OCI-LY3 (cell line): ENCODE results near the gene CKB.
A peak's percentile ranks its signal among the peaks of the same experiment; 100 is the strongest.

Experiments
- H2AFZ ChIP-seq: fragments of 200-600, 300-600 bp; shearing (Covaris generic); 2 replicates; pipeline ENCODE4 v1.6.0; 2014; ENCODE audit warnings: antibody characterized with exemption, low read depth, low read length
- H3K27ac ChIP-seq: fragments of 200-600, 300-600 bp; sonication (generic); 2 replicates; pipeline ENCODE4 v1.5.1; 2014; ENCODE audit warnings: mild to moderate bottlenecking, low read length, moderate library complexity, mixed read lengths
- H3K27me3 ChIP-seq: fragments of 200-600, 300-600 bp; sonication (generic); 2 replicates; pipeline ENCODE4 v1.6.1; 2014; ENCODE audit warnings: low read depth, low read length, mixed read lengths
- H3K36me3 ChIP-seq: fragments of 200-600, 300-600 bp; sonication (generic); replicated peaks from 2 replicates; pipeline ENCODE3; 2014; ENCODE audit warnings: low read depth, low read length, mixed read lengths
- H3K4me1 ChIP-seq: fragments of 300-600, 200-600 bp; sonication (generic); 2 replicates; pipeline ENCODE4 v1.6.1; 2014; ENCODE audit warnings: low read length, mixed read lengths
- H3K4me2 ChIP-seq: fragments of 200-600, 300-600 bp; sonication (generic); 2 replicates; pipeline ENCODE4 v1.6.1; 2014; ENCODE audit warnings: low read length, mixed read lengths
- H3K4me3 ChIP-seq: fragments of 300-600, 200-600 bp; sonication (generic); 2 replicates; pipeline ENCODE4 v1.5.1; 2014; ENCODE audit warnings: antibody characterized with exemption, mild to moderate bottlenecking, low read length, moderate library complexity
- H3K79me2 ChIP-seq: fragments of 300-600, 200-600 bp; shearing (Covaris generic); 2 replicates; pipeline ENCODE4 v1.6.1; 2014; ENCODE audit warnings: mild to moderate bottlenecking, low read length, mixed read lengths
- H3K9ac ChIP-seq: fragments of 300-600, 200-600 bp; shearing (Covaris generic); 2 replicates; pipeline ENCODE4 v1.6.0; 2014; ENCODE audit warnings: mild to moderate bottlenecking, low read length, moderate library complexity
- H3K9me3 ChIP-seq: fragments of 200-600, 300-600 bp; shearing (Covaris generic); 2 replicates; pipeline ENCODE4 v1.6.1; 2014; ENCODE audit warnings: low read length, mixed read lengths; ENCODE audit not compliant: insufficient read depth
- H4K20me1 ChIP-seq: fragments of 200-600, 300-600 bp; sonication (generic); 2 replicates; pipeline ENCODE4 v1.6.1; 2016; ENCODE audit warnings: low read length, mixed read lengths; ENCODE audit not compliant: insufficient read depth
- EZH2phosphoT487 ChIP-seq: fragments of 200-600 bp; shearing (Covaris generic); IDR thresholded peaks from 2 replicates; pipeline ENCODE4 v1.6.1; 2018; ENCODE audit warnings: antibody characterized with exemption, mixed run types, low read depth
- TF ChIP-seq, protein P1 (sequence below): fragments of 200-600, 300-600 bp; sonication (generic); IDR thresholded peaks from 2 replicates; pipeline ENCODE4 v1.5.1; 2014; ENCODE audit warnings: antibody characterized with exemption, low read length, low read depth

The CKB gene

GRCh38 chr14:103509864-103510723 is 12.5 kb downstream of the CKB start:
- no peaks in the 10 kb centered on the region for H3K27me3 ChIP-seq
- no peak overlapping the region for H3K9ac ChIP-seq
- no peak overlapping the region for H3K4me3 ChIP-seq
- H3K27ac ChIP-seq, result no peak overlapping the region
- no peaks in the 10 kb centered on the region for H4K20me1 ChIP-seq
- H3K79me2 ChIP-seq, result no peaks in the 10 kb centered on the region
- no peaks in the 10 kb centered on the region for H3K4me1 ChIP-seq
- H2AFZ ChIP-seq, result no peak overlapping the region
- TF ChIP-seq, protein P1, sequence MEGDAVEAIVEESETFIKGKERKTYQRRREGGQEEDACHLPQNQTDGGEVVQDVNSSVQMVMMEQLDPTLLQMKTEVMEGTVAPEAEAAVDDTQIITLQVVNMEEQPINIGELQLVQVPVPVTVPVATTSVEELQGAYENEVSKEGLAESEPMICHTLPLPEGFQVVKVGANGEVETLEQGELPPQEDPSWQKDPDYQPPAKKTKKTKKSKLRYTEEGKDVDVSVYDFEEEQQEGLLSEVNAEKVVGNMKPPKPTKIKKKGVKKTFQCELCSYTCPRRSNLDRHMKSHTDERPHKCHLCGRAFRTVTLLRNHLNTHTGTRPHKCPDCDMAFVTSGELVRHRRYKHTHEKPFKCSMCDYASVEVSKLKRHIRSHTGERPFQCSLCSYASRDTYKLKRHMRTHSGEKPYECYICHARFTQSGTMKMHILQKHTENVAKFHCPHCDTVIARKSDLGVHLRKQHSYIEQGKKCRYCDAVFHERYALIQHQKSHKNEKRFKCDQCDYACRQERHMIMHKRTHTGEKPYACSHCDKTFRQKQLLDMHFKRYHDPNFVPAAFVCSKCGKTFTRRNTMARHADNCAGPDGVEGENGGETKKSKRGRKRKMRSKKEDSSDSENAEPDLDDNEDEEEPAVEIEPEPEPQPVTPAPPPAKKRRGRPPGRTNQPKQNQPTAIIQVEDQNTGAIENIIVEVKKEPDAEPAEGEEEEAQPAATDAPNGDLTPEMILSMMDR, result no peak
- TF ChIP-seq EZH2phosphoT487, result no peak
- no peak overlapping the region for H3K4me2 ChIP-seq
- H3K36me3 ChIP-seq, result peaks cover 25% of the 10 kb centered on the region
- no peaks in the 10 kb centered on the region for H3K9me3 ChIP-seq

DNA sequence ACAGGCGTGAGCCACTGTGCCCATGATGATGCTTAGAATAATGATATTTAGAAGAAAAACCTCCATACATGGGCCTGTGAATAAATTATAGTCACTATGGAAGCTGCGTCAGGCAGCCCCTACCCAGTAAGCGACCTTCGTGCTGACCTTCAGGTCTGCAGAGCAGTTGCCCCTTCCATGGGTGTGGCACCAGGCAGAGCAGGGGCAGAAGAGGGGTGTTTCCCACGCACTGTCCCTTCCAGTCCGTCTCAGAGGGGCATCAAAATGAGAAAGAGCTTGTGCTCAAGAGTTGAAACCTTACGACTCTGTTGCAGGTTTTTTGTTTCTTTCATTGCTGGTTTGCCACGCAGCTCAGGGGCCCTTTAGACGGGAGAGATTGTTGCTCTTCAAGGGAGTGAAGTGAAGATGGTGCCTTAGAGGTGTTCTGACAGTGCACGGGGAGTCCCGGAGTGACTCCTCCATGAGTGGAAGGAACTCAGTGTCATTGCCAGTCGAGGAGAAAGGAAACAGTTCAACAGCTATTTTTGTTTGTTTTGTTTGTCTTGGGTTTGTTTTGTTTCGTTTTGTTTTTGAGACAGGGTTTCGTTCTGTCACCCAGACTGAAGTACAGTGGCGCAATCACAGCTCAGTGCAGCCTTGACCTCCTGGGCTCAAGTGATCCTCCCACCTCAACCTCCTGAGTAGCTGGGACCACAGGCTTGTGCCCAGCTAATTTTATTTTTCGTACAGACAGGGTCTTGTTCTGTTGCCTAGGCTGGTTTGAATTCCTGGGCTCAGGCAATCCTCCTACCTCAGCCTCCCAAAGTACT is 13.9 kb downstream of the CKB start:
- no peak overlapping the region for H3K27ac ChIP-seq
- H3K4me1 ChIP-seq, result no peaks in the 10 kb centered on the region
- H3K36me3 ChIP-seq, result peaks cover 34% of the 10 kb centered on the region
- TF ChIP-seq, protein P1, result no peak
- no peak for TF ChIP-seq EZH2phosphoT487
- H3K9ac ChIP-seq, result no peak overlapping the region
- H4K20me1 ChIP-seq, result no peaks in the 10 kb centered on the region
- no peaks in the 10 kb centered on the region for H3K9me3 ChIP-seq
- no peaks in the 10 kb centered on the region for H3K27me3 ChIP-seq
- no peak overlapping the region for H2AFZ ChIP-seq
- no peaks in the 10 kb centered on the region for H3K79me2 ChIP-seq
- H3K4me2 ChIP-seq, result no peak overlapping the region
- H3K4me3 ChIP-seq, result no peak overlapping the region

- Histone ChIP-seq H3K9ac (no peak overlapping the region), H3K9me3 (no peaks in the 10 kb centered on the region), H2AFZ (no peak overlapping the region), H3K27ac (no peak overlapping the region), H3K4me1 (no peaks in the 10 kb centered on the region), H3K4me2 (no peak overlapping the region), H3K4me3 (no peak overlapping the region), H3K27me3 (no peaks in the 10 kb centered on the region), H3K36me3 (peaks cover 42% of the 10 kb centered on the region), H3K79me2 (no peaks in the 10 kb centered on the region), H4K20me1 (no peaks in the 10 kb centered on the region)
- TF ChIP-seq, protein P1, result peak; percentile 15; the same call in 1 of the 2 replicates
- no peak for TF ChIP-seq EZH2phosphoT487
These were observed 14.9 kb downstream of the CKB start for GRCh38 chr14:103507751-103508150.

GRCh38 chr14:103504991-103505565 is 17.6 kb downstream of the CKB start:
- Histone ChIP-seq H3K9me3 (no peaks in the 10 kb centered on the region), H3K27ac (no peak overlapping the region), H3K27me3 (no peaks in the 10 kb centered on the region), H3K4me1 (peaks cover 2% of the 10 kb centered on the region; the same call in 1 of the 2 replicates), H3K9ac (no peak overlapping the region), H3K4me3 (no peak overlapping the region), H2AFZ (no peak overlapping the region), H4K20me1 (no peaks in the 10 kb centered on the region; the same call in 1 of the 2 replicates), H3K4me2 (no peak overlapping the region), H3K36me3 (peaks cover 57% of the 10 kb centered on the region), H3K79me2 (no peaks in the 10 kb centered on the region)
- no peak for TF ChIP-seq EZH2phosphoT487
- TF ChIP-seq, protein P1, result no peak
